Body of pancreas (tissue), 4 donors: ENCODE data around the gene TENM3.

ENCODE experiments used
- POLR2A ChIP-seq, 3 donors: fragments of 450-650 bp; IDR thresholded peaks; one replicate each; pipeline ENCODE4 v1.6.1; 2016; ENCODE audit warnings: antibody characterized with exemption in 3 of 3, mild to moderate bottlenecking in 2 of 3
- TF ChIP-seq, protein P1 (sequence below), 7 experiments: fragments of 450-650 bp in 4 of 7; fragments of 200-600 bp in 3 of 7; sonication (generic) in 3 of 7; IDR thresholded peaks; one replicate each; pipeline ENCODE4 v1.5.1; 2016 to 2019; ENCODE audit warnings: antibody characterized with exemption in 7 of 7

DNA sequence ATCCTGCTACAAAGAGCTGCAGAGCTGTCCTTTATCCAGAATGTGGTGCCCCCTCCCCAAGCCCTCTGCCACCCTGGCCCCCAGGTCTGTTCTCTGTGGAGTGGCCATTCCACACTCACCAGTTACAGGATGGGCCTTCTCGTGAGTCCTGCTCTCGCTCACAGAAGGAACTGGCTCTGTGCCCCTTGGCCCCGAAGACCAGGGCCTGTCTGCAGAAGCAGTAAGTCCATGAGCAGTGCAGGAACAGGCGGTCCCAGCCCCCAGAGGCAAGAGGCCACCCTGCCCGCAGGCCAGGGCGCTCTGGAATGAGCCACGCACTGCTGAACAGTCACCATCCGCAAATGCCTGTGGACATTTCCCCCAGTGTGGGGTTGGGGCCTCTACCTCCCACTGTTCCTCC is 581.8 kb downstream of the TENM3 start:
- TF ChIP-seq POLR2A (IDR thresholded peaks at IDR 0.05) = no peak
- TF ChIP-seq, protein P1, sequence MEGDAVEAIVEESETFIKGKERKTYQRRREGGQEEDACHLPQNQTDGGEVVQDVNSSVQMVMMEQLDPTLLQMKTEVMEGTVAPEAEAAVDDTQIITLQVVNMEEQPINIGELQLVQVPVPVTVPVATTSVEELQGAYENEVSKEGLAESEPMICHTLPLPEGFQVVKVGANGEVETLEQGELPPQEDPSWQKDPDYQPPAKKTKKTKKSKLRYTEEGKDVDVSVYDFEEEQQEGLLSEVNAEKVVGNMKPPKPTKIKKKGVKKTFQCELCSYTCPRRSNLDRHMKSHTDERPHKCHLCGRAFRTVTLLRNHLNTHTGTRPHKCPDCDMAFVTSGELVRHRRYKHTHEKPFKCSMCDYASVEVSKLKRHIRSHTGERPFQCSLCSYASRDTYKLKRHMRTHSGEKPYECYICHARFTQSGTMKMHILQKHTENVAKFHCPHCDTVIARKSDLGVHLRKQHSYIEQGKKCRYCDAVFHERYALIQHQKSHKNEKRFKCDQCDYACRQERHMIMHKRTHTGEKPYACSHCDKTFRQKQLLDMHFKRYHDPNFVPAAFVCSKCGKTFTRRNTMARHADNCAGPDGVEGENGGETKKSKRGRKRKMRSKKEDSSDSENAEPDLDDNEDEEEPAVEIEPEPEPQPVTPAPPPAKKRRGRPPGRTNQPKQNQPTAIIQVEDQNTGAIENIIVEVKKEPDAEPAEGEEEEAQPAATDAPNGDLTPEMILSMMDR (IDR thresholded peaks at IDR 0.05) = no peak
